Measurements from ENCODE around the gene TBX3.

- TF ChIP-seq SRF (IDR thresholded peaks at IDR 0.05; ENCODE audit: low read depth in 2 of 2, low read length in 2 of 2), result no peak
- TF ChIP-seq NR2F1 (conservative IDR thresholded peaks at IDR 0.05), result no peak
- TF ChIP-seq EZH2 (IDR thresholded peaks at IDR 0.05; ENCODE audit: borderline replicate concordance, control insufficient read depth, low read depth, low read length), result no peak
- no peak for TF ChIP-seq POLR2A (IDR thresholded peaks at IDR 0.05; ENCODE audit: low read depth, low read length)
- no peak for TF ChIP-seq REST (IDR thresholded peaks at IDR 0.05; ENCODE audit: low read depth, low read length)
- no peak for TF ChIP-seq CBX3 (IDR thresholded peaks at IDR 0.05; ENCODE audit: borderline replicate concordance, low read depth)
- no peak for TF ChIP-seq ZBTB33 (IDR thresholded peaks at IDR 0.05)
- no peak for TF ChIP-seq WRNIP1 (IDR thresholded peaks at IDR 0.05; ENCODE audit: borderline replicate concordance, low read depth, low read length)
- TF ChIP-seq MYC (IDR thresholded peaks at IDR 0.05; ENCODE audit: insufficient read depth, insufficient read length, insufficient replicate concordance, low read length, severe bottlenecking), result no peak
- no peak for TF ChIP-seq POLR2AphosphoS5 (IDR thresholded peaks at IDR 0.05; ENCODE audit: low read length)
- TF ChIP-seq CTCF (IDR thresholded peaks at IDR 0.05 in 2 of 3, conservative IDR thresholded peaks at IDR 0.05 in 1 of 3; ENCODE audit: control insufficient read depth in 2 of 3, extremely low read depth in 1 of 3, insufficient read depth in 1 of 3, low read depth in 3 of 3, low read length in 3 of 3), result no peak
- TF ChIP-seq NR2C2 (IDR thresholded peaks at IDR 0.05; ENCODE audit: borderline replicate concordance, control insufficient read depth, insufficient read length, low read depth), result no peak
- TF ChIP-seq E4F1 (IDR thresholded peaks at IDR 0.05; ENCODE audit: borderline replicate concordance, partially characterized antibody), result no peak
- TF ChIP-seq NRF1 (conservative IDR thresholded peaks at IDR 0.05; ENCODE audit: low read depth, low read length), result no peak
Measured at GRCh38 chr12:114691196-114691595, 7.2 kb upstream of the TBX3 start.
